Left renal cortex interstitium (tissue), 4 donors: ENCODE results near the gene INPP5A. TPM values are rescaled to one million over a fixed set of nuclear protein-coding genes. Genes with fewer than 3 reads are reported as not detected.
"Not testable (repeated sequence)": the region's sequence is repeated elsewhere in the genome, so short reads cannot be mapped to it uniquely, and the experiment has no call there.

ENCODE experiments used
- DNase-seq, 4 donors: peaks; one replicate each; pipeline ENCODE4 v3.0.0-alpha.2; 2013; ENCODE audit warnings: low read depth in 4 of 4, low spot score in 2 of 4, missing footprints in 1 of 4
- polyA plus RNA-seq, 4 donors: library from polyadenylated mRNA; unstranded; fragments of 120-200 nt; gene quantifications; one replicate each; pipeline ENCODE4 v1.2.1, GENCODE V29; 2013; ENCODE audit not compliant: insufficient read length in 4 of 4

Gene INPP5A
- 10 to 100 TPM; 27.8 to 39.8 (median 34.4) TPM for polyA plus RNA-seq

GRCh38 chr10:132537684-132538001, at the start of gene INPP5A:
TSS of gene INPP5A (plus strand) at chr10:132537787. CDS start at chr10:132538097, 310 bp downstream.
- DNase-seq = no peak

GRCh38 chr10:132488231-132488821, 49.3 kb upstream of the INPP5A start:
- no peak for DNase-seq

GRCh38 chr10:132489053-132489703, 48.4 kb upstream of the INPP5A start:
- DNase-seq = no peak

- no peak for DNase-seq
Observed at GRCh38 chr10:132489704-132490534, 47.7 kb upstream of the INPP5A start.

- not testable (repeated sequence) for DNase-seq
Observed at GRCh38 chr10:132491534-132491933, 46.1 kb upstream of the INPP5A start.

GRCh38 chr10:132492323-132493025, 45.1 kb upstream of the INPP5A start:
- no peak for DNase-seq

GRCh38 chr10:132493246-132493755, 44.3 kb upstream of the INPP5A start:
- no peak for DNase-seq

GRCh38 chr10:132493756-132494290, 43.8 kb upstream of the INPP5A start:
- DNase-seq = no peak

GRCh38 chr10:132494866-132495630, 42.5 kb upstream of the INPP5A start:
- no peak for DNase-seq

GRCh38 chr10:132496360-132497062, 41.1 kb upstream of the INPP5A start:
- DNase-seq = no peak

- DNase-seq = no peak
Observed at GRCh38 chr10:132497063-132497680, 40.4 kb upstream of the INPP5A start.

GRCh38 chr10:132497861-132498561, 39.6 kb upstream of the INPP5A start:
- no peak for DNase-seq

- DNase-seq = no peak
Observed at GRCh38 chr10:132498562-132499366, 38.8 kb upstream of the INPP5A start.

- no peak for DNase-seq
Observed at GRCh38 chr10:132499367-132499685, 38.3 kb upstream of the INPP5A start.

GRCh38 chr10:132500781-132501415, 36.7 kb upstream of the INPP5A start:
- DNase-seq = no peak

- DNase-seq = no peak
Observed at GRCh38 chr10:132502544-132503300, 34.9 kb upstream of the INPP5A start.
